ENCODE data around the gene INSRR. TPM values are rescaled to one million over a fixed set of nuclear protein-coding genes. Genes with fewer than 3 reads are reported as not detected.

INSRR gene
- total and polyA plus RNA-seq, 3 donors from 2014 or later: 1.5 to 7.0 (median 6.4) TPM

- intact Hi-C loops (cut with DNase I; ENCODE audit: low total_unique reads): no loop called here
- Histone ChIP-seq H3K4me1 (peaks cover 25% of the 10 kb centered on the region), H3K9me3 (no peaks in the 10 kb centered on the region), H3K4me3 (no peak overlapping the region), H3K36me3 (ENCODE audit: low read depth, missing control alignments) (no peaks in the 10 kb centered on the region), H3K27me3 (no peaks in the 10 kb centered on the region), H3K27ac (no peak overlapping the region)
- 60 to 63% methylated on average over 5 to 6 of the region's 6 CpGs for WGBS, 2 donors
- no peak for TF ChIP-seq POLR2A (IDR thresholded peaks at IDR 0.05)
- no peak for TF ChIP-seq CTCF (IDR thresholded peaks at IDR 0.05)
- DNase-seq: no peak
These were observed 54.2 kb downstream of the INSRR start for GRCh38 chr1:156804572-156805243.

- no peak for DNase-seq
- no peak for TF ChIP-seq POLR2A (IDR thresholded peaks at IDR 0.05)
- no peak for TF ChIP-seq CTCF (IDR thresholded peaks at IDR 0.05)
- Histone ChIP-seq H3K4me3 (no peak overlapping the region), H3K9me3 (no peaks in the 10 kb centered on the region), H3K36me3 (ENCODE audit: low read depth, missing control alignments) (no peaks in the 10 kb centered on the region), H3K4me1 (peaks cover 25% of the 10 kb centered on the region), H3K27me3 (no peaks in the 10 kb centered on the region), H3K27ac (no peak overlapping the region)
- intact Hi-C loops (cut with DNase I; ENCODE audit: low total_unique reads): no loop called here
- 44 to 73% methylated on average over 3 of the region's 3 CpGs for WGBS, 2 donors
These were observed 54.9 kb downstream of the INSRR start for GRCh38 chr1:156804026-156804425.

- Histone ChIP-seq H3K9me3 (no peaks in the 10 kb centered on the region), H3K4me3 (no peak overlapping the region), H3K27me3 (no peaks in the 10 kb centered on the region), H3K4me1 (peaks cover 25% of the 10 kb centered on the region), H3K36me3 (ENCODE audit: low read depth, missing control alignments) (no peaks in the 10 kb centered on the region), H3K27ac (no peak overlapping the region)
- no peak for DNase-seq
- intact Hi-C loops (cut with DNase I; ENCODE audit: low total_unique reads): no loop called here
- WGBS, 2 donors: 94% methylated on average over 13 of the region's 13 CpGs
- TF ChIP-seq CTCF (IDR thresholded peaks at IDR 0.05) (no peak), POLR2A (IDR thresholded peaks at IDR 0.05) (no peak)
These were observed 55.6 kb downstream of the INSRR start for GRCh38 chr1:156803086-156803851.

- Histone ChIP-seq H3K27me3 (no peaks in the 10 kb centered on the region), H3K4me1 (peaks cover 25% of the 10 kb centered on the region), H3K27ac (no peak overlapping the region), H3K36me3 (ENCODE audit: low read depth, missing control alignments) (no peaks in the 10 kb centered on the region), H3K4me3 (no peak overlapping the region), H3K9me3 (no peaks in the 10 kb centered on the region)
- intact Hi-C loops (cut with DNase I; ENCODE audit: low total_unique reads): no loop called here
- TF ChIP-seq POLR2A (IDR thresholded peaks at IDR 0.05) (no peak), CTCF (IDR thresholded peaks at IDR 0.05) (no peak)
- WGBS, 2 donors: 90 to 95% methylated on average over 8 of the region's 8 CpGs
- DNase-seq: no peak
These were observed 56.4 kb downstream of the INSRR start for GRCh38 chr1:156802421-156802935.
